ENCODE measurements around the gene IRAK4.

The IRAK4 gene

GRCh38 chr12:43761500-43761899, 2.7 kb downstream of the IRAK4 start:
- intact Hi-C loops (cut with DNase I), result no loop called here
- DNase-seq, result no peak

DNA sequence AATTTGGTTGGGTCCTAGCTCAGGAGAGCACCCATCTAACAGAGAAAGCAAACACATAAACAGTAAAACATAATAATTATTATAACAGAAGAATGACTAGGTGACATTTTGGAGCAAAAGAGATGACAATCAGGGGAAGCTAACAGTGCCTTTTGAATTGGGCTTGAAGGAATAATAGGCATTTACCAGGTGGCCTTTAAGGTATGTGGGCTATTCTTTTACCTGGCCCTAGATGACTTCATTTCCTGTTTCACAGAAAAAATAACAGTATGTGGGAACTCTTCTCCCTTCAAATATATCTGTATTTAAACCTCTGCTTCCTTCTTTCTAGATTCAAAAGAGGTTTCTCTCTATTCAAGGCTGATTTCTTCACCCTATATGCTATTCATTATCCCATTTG, 3.8 kb downstream of the IRAK4 start:
- intact Hi-C loops (cut with DNase I), result no loop called here
- no peak for DNase-seq

DNA sequence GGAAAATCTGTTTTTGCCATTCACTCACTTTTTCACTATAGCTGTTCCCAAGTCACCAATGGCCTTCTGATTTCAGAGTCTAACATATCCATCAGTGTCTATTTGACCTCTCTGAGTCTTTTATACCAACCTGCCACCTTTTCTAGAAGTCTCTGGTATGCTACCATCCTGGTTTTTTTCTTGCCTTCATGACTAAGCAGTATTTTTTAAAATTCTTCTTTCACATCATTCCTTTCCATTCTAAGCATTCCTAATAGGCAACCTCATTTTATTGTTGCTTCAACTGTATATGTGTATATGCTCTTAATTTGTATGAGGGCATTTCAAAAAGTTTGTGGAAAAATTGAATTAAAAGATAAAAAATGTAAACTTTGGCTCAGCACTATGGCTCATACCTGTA, 5.0 kb downstream of the IRAK4 start:
- intact Hi-C loops (cut with DNase I), result no loop called here
- no peak for DNase-seq

- no peak for DNase-seq
- intact Hi-C loops (cut with DNase I), result no loop called here
Measured at GRCh38 chr12:43764528-43764927, 5.8 kb downstream of the IRAK4 start.

DNA sequence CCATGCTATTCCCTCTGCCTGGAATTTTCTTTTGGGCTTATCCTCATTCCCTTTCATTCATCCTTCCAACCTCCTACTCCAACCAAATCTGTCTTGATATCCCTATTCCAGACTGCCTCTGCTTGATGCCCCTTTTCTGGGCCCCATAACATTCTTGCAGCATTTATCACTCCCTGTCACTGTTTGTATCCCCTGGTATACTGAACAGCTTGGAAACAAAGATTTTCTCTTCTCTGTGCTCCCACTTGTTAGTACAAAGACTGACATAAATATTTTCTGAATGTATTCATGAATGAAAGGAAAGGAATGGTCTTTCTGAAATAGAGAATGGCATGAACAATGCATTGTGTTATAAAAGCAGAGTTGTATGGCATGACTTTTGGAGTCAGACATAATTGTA, 7.5 kb downstream of the IRAK4 start:
- no peak for DNase-seq
- intact Hi-C loops (cut with DNase I), result no loop called here

DNA sequence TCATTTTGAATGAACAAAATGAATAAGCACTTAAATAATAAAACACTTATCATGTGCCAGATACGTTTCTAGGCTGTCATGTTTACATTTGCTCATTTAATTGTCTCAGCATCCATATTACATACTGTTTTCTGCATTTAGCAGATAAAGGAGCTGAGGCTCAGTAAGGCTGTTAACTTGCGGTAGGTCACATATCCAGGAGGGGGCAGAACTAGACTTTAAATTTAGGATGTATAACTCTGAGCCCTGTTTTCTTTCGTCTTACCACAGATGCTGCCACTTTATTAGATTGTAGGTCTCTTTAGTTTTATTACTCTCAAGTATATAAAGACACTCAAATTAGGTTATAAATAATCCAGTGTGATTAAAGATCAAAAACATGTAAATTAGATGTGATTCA, 17.7 kb downstream of the IRAK4 start:
- intact Hi-C loops (cut with DNase I), result no loop called here
- DNase-seq, result peak in 4 of 42 donors; percentile 10 to 46 (median 14)

DNA sequence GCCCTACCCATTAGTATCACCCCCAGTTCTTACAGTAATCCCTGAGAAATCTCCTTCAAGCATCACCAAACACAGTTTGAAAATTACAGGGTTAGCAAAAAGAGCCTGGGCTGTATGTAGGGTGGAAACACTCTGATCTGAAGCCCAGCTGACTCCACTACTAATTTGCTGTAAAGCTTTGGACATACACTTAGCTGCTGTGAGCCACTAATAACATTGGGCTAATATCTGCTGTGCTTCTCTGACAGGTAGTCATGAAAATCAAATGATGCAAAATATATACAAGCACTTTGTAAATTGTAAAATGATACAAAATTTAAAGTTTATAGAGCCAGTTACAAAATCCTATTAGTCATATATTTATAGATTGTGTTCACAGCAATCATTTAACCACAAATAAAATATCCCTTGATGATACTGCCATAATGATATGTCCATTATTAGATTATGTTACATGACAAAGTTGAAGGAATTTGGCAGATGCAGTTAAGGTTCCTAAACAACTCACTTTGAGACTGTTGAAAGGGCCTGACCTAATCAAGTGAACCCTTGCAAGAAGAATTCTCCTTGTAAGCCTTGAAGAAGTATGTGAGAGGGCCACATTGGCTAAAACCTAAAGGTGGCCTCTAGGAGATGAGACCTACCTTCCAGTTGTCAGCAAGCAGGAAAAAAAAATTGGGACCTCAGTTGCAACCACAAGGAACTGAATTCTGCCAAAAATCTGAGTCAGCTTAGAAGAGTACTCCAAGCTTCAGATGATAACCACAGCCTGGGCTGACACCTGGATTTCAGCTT, 28.3 kb downstream of the IRAK4 start:
- intact Hi-C loops (cut with DNase I), result no loop called here
- no peak for DNase-seq

DNA sequence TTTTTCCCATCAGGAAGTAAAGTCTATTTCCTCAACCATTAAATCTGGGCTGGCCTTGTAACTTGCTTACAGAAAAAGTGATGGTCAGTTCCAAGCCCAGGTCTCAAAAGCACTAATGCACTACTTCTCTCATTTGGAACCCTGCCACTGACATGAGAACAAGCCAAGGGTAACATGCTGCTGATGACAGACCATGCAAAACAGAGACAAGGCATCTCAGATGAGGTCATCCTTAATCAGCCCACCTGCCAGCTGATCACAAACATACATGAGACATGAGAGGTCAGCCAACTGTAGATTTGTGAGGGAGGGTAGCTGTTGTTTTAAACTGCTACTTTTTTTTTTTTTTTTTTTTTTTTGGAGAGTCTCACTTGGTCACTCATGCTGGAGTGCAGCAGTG, 31.2 kb downstream of the IRAK4 start:
- intact Hi-C loops (cut with DNase I), result no loop called here
- no peak for DNase-seq

GRCh38 chr12:43795716-43796280, 37.0 kb downstream of the IRAK4 start:
- DNase-seq, result no peak
- intact Hi-C loops (cut with DNase I), result no loop called here

DNA sequence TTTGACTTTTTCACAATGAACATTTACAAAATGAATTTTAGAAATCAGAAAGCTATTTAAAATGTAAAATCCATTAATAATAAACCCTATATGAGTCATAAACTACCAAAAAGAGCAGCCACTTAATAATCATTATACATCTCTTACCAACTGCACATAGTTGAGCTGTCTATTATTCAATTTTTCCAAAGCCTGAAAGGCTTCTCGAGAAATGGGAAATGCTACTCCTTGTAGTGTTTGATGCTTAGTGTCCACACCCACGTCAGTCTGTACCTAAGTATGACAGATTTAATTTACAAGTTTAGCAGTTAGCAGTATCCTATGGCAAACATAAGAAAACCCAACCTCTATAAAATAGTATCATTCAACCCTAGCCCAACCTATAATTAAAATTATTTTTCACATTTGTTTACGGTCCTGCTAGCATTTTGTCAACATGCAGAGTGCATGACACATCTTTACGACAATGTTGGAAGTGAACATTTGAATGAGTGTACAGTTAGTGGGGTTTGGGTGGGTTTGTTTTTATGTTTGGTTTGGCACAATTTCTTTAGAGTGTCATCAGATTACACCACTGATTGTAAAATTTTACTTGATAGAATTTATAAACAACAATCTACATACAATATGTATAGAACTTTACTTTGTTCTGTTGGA, 38.9 kb downstream of the IRAK4 start:
- no peak for DNase-seq
- intact Hi-C loops (cut with DNase I), result no loop called here

GRCh38 chr12:43805149-43805859, 46.6 kb downstream of the IRAK4 start:
- intact Hi-C loops (cut with DNase I), result loop anchor here (5.0 kb wide), 1 partner anchor 48 kb away; the partner anchor contains the start of genes IRAK4 and PUS7L
- DNase-seq, result no peak

- intact Hi-C loops (cut with DNase I), result loop anchor here (5.0 kb wide), 1 partner anchor 49 kb away; the partner anchor contains the start of genes IRAK4 and PUS7L
Measured at GRCh38 chr12:43805860-43806736, 47.3 kb downstream of the IRAK4 start, which contains the start of gene TWF1. Gene TWF1, minus strand, starts transcription at chr12:43806317. Its CDS starts 72 bp downstream, at chr12:43806245.

GRCh38 chr12:43806737-43807072, 48.0 kb downstream of the IRAK4 start:
- intact Hi-C loops (cut with DNase I), result loop anchor here (5.0 kb wide), 1 partner anchor 49 kb away; the partner anchor contains the start of genes IRAK4 and PUS7L
- DNase-seq, result no peak

More at GRCh38 chr12:43805860-43806736, 47.3 kb downstream of the IRAK4 start, which contains the start of gene TWF1:
- DNase-seq, result peak; percentile 66 to 94 (median 89)

- intact Hi-C loops (cut with DNase I), result loop anchor here (5.0 kb wide), 1 partner anchor 50 kb away; the partner anchor contains the start of genes IRAK4 and PUS7L
Measured at GRCh38 chr12:43807386-43807785, 48.6 kb downstream of the IRAK4 start.

DNA sequence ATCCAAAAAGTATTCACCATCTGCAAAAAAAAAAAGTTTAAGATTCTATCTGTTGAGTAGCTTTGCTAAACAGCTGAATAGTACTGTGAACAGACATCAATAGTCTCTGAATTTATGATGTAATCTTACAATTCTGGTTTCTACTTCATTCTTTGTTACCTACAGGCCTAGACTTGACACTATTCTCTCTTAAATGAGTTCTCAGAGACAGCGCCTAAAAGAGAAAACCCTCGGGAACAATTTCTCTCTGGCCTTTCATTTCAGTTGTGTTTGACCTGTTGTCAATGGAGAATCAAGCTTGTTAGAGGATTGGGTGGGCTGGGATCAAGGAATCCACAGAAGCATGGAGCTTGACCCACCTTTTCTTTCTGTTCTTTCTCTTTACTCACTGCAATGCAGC, 53.3 kb downstream of the IRAK4 start:
- no peak for DNase-seq
- intact Hi-C loops (cut with DNase I), result no loop called here

More at GRCh38 chr12:43807386-43807785, 48.6 kb downstream of the IRAK4 start:
- DNase-seq, result no peak

GRCh38 chr12:43812926-43813325, 54.2 kb downstream of the IRAK4 start:
- peak in 10 of 42 donors; percentile 13 to 58 (median 38) for DNase-seq

DNA sequence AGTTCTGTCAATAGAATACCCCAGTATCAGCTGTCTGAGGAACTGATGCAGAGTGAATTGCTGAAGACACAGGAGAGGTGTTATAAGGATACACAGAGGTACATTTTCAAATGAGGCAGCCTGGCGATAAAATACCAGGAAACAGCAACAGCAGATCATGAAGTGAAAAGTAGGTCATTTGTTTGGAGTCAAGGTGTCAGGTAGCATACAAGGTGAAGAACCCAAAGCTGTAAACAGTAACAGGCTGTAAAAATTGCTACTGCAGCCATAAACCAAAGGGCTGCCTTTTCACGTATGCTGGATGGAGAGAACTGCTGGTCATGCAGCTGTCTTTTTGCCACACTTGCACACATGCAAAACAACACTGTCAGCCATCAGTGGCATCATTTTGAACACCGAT, 56.7 kb downstream of the IRAK4 start:
- intact Hi-C loops (cut with DNase I), result no loop called here

More at GRCh38 chr12:43812926-43813325, 54.2 kb downstream of the IRAK4 start:
- intact Hi-C loops (cut with DNase I), result no loop called here

DNA sequence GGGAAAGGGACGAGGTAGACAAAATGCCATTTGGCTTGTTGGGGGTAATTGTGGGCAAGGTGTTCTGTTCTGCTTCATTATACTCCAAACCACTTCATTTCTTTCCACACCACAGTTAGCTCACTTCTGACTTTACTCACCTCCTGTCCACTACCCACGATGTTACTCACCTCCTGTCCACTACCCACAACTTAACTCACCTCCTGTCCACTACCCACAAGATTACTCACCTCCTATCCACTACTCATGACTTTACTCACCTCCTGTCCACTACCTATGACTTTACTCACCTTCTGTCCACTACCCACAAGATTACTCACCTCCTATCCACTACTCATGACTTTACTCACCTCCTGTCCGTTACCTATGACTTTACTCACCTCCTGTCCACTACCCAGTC, 57.4 kb downstream of the IRAK4 start:
- no peak for DNase-seq
- intact Hi-C loops (cut with DNase I), result no loop called here

More for the DNA sequence above, 56.7 kb downstream of the IRAK4 start:
- DNase-seq, result no peak
